ENCODE measurements around the gene LRRC4C.

- TF ChIP-seq, protein P1, sequence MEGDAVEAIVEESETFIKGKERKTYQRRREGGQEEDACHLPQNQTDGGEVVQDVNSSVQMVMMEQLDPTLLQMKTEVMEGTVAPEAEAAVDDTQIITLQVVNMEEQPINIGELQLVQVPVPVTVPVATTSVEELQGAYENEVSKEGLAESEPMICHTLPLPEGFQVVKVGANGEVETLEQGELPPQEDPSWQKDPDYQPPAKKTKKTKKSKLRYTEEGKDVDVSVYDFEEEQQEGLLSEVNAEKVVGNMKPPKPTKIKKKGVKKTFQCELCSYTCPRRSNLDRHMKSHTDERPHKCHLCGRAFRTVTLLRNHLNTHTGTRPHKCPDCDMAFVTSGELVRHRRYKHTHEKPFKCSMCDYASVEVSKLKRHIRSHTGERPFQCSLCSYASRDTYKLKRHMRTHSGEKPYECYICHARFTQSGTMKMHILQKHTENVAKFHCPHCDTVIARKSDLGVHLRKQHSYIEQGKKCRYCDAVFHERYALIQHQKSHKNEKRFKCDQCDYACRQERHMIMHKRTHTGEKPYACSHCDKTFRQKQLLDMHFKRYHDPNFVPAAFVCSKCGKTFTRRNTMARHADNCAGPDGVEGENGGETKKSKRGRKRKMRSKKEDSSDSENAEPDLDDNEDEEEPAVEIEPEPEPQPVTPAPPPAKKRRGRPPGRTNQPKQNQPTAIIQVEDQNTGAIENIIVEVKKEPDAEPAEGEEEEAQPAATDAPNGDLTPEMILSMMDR (IDR thresholded peaks at IDR 0.05; ENCODE audit: borderline replicate concordance, extremely low read depth, low read length, poor library complexity, severe bottlenecking): no peak
- no peak for TF ChIP-seq EZH2 (IDR thresholded peaks at IDR 0.05; ENCODE audit: borderline replicate concordance, low read depth, low read length, severe bottlenecking)
Measured at GRCh38 chr11:40998920-40999319, 460.5 kb downstream of the LRRC4C start.
